Activated naive CD8-positive, alpha-beta T cell treated with anti-CD3 and anti-CD28 coated beads, Interleukin-2, amount 10 ng/mL, durations not matched to agents 7 days and 5 days (primary cell): ENCODE measurements around the gene GNG12. TPM values are rescaled to one million over a fixed set of nuclear protein-coding genes. Genes with fewer than 3 reads are reported as not detected.

Source experiments
- ATAC-seq: fragments of 150-1000 bp; cut with Tn5 transposase; one replicate; pipeline ENCODE4 v1.10.0; 2021; ENCODE audit warnings: low read depth, moderate library complexity
- POLR2A ChIA-PET: fragments of 350-600 bp; sonication (Branson Sonifier 250); formaldehyde crosslinking; loops from one replicate; lab custom pipeline; 2021; ENCODE audit warnings: antibody characterized with exemption; lab: Charles Lee
- DNase-seq: peaks from one replicate; pipeline ENCODE4 v3.0.0; 2021
- H3K27ac Mint-ChIP-seq: one replicate; pipeline ENCODE4 v1.8.0; 2022; ENCODE audit warnings: mild to moderate bottlenecking, mixed read lengths
- H3K27me3 Mint-ChIP-seq: one replicate; pipeline ENCODE4 v1.8.0; 2022; ENCODE audit warnings: mild to moderate bottlenecking, moderate library complexity, mixed read lengths
- H3K36me3 Mint-ChIP-seq: one replicate; pipeline ENCODE4 v1.8.0; 2021; ENCODE audit warnings: mild to moderate bottlenecking, mixed read lengths
- H3K4me1 Mint-ChIP-seq: one replicate; pipeline ENCODE4 v1.8.0; 2021; ENCODE audit warnings: mixed read lengths
- H3K4me3 Mint-ChIP-seq: one replicate; pipeline ENCODE4 v1.8.0; 2022; ENCODE audit warnings: mild to moderate bottlenecking, moderate library complexity, mixed read lengths
- H3K9me3 Mint-ChIP-seq: one replicate; pipeline ENCODE4 v1.8.0; 2021; ENCODE audit warnings: mixed read lengths
- total RNA-seq, 2 experiments: library from RNA; stranded (reverse); gene quantifications; one replicate each; pipeline ENCODE4 v1.2.3, GENCODE V29; 2021

GNG12 gene
- total RNA-seq, 2 experiments from 2014 or later, result not detected

GRCh38 chr1:67716800-67717199 is 116.5 kb downstream of the GNG12 start:
- POLR2A ChIA-PET, result no interaction called here
- no peak overlapping the region for H3K27ac Mint-ChIP-seq
- ATAC-seq, result no peak
- H3K36me3 Mint-ChIP-seq, result no peaks in the 10 kb centered on the region
- no peaks in the 10 kb centered on the region for H3K9me3 Mint-ChIP-seq
- DNase-seq, result no peak
- H3K4me1 Mint-ChIP-seq, result peaks cover under 1% of the 10 kb centered on the region
- H3K27me3 Mint-ChIP-seq, result peaks cover 5% of the 10 kb centered on the region
- no peak overlapping the region for H3K4me3 Mint-ChIP-seq

- no peak for DNase-seq
- Mint-ChIP-seq H3K27me3 (peaks cover 9% of the 10 kb centered on the region), H3K4me3 (no peak overlapping the region), H3K9me3 (no peaks in the 10 kb centered on the region), H3K27ac (no peak overlapping the region), H3K36me3 (no peaks in the 10 kb centered on the region), H3K4me1 (peaks cover 5% of the 10 kb centered on the region)
- POLR2A ChIA-PET, result no interaction called here
- no peak for ATAC-seq
Observed at GRCh38 chr1:67715819-67716218, 117.4 kb downstream of the GNG12 start.

GRCh38 chr1:67713057-67713846 is 120.0 kb downstream of the GNG12 start:
- no peak overlapping the region for H3K27ac Mint-ChIP-seq
- DNase-seq (no peak), ATAC-seq (no peak)
- H3K27me3 Mint-ChIP-seq, result peaks cover 7% of the 10 kb centered on the region
- peaks cover 5% of the 10 kb centered on the region for H3K4me1 Mint-ChIP-seq
- no peaks in the 10 kb centered on the region for H3K36me3 Mint-ChIP-seq
- no peak overlapping the region for H3K4me3 Mint-ChIP-seq
- no peaks in the 10 kb centered on the region for H3K9me3 Mint-ChIP-seq
- POLR2A ChIA-PET, result no interaction called here

- Mint-ChIP-seq H3K4me3 (no peak overlapping the region), H3K36me3 (no peaks in the 10 kb centered on the region), H3K4me1 (peaks cover 5% of the 10 kb centered on the region), H3K27me3 (peaks cover 8% of the 10 kb centered on the region), H3K27ac (no peak overlapping the region), H3K9me3 (no peaks in the 10 kb centered on the region)
- ATAC-seq (no peak), DNase-seq (no peak)
- POLR2A ChIA-PET, result interaction anchor here (1.0 kb wide), 1 partner anchor 26 kb away, joined by 3 read pairs; no protein-coding TSS in a partner anchor
Observed at GRCh38 chr1:67711855-67712212, 121.4 kb downstream of the GNG12 start.

- Mint-ChIP-seq H3K4me3 (no peak overlapping the region), H3K9me3 (no peaks in the 10 kb centered on the region), H3K4me1 (peaks cover 5% of the 10 kb centered on the region), H3K27ac (no peak overlapping the region), H3K36me3 (no peaks in the 10 kb centered on the region), H3K27me3 (peaks cover 8% of the 10 kb centered on the region)
- DNase-seq, result no peak
- POLR2A ChIA-PET, result interaction anchor here (1.0 kb wide), 1 partner anchor 26 kb away, joined by 3 read pairs; no protein-coding TSS in a partner anchor
- ATAC-seq, result no peak
Observed at GRCh38 chr1:67711158-67711854, 122.0 kb downstream of the GNG12 start.

- no peak overlapping the region for H3K4me3 Mint-ChIP-seq
- no peak for ATAC-seq
- DNase-seq, result no peak
- peaks cover 12% of the 10 kb centered on the region for H3K27me3 Mint-ChIP-seq
- POLR2A ChIA-PET, result no interaction called here
- no peaks in the 10 kb centered on the region for H3K9me3 Mint-ChIP-seq
- no peak overlapping the region for H3K27ac Mint-ChIP-seq
- H3K4me1 Mint-ChIP-seq, result peaks cover 5% of the 10 kb centered on the region
- H3K36me3 Mint-ChIP-seq, result no peaks in the 10 kb centered on the region
Observed at GRCh38 chr1:67710417-67710816, 122.8 kb downstream of the GNG12 start.

GRCh38 chr1:67708606-67709005 is 124.7 kb downstream of the GNG12 start:
- POLR2A ChIA-PET, result no interaction called here
- Mint-ChIP-seq H3K9me3 (no peaks in the 10 kb centered on the region), H3K27ac (no peak overlapping the region), H3K4me1 (peaks cover 5% of the 10 kb centered on the region), H3K4me3 (no peak overlapping the region), H3K36me3 (no peaks in the 10 kb centered on the region), H3K27me3 (peaks cover 12% of the 10 kb centered on the region)
- DNase-seq, result no peak
- no peak for ATAC-seq

GRCh38 chr1:67705735-67706453 is 127.4 kb downstream of the GNG12 start:
- H3K27me3 Mint-ChIP-seq, result peaks cover 10% of the 10 kb centered on the region
- no peaks in the 10 kb centered on the region for H3K4me1 Mint-ChIP-seq
- H3K9me3 Mint-ChIP-seq, result no peaks in the 10 kb centered on the region
- ATAC-seq (no peak), DNase-seq (no peak)
- H3K27ac Mint-ChIP-seq, result no peak overlapping the region
- POLR2A ChIA-PET, result no interaction called here
- H3K36me3 Mint-ChIP-seq, result no peaks in the 10 kb centered on the region
- H3K4me3 Mint-ChIP-seq, result no peak overlapping the region

GRCh38 chr1:67704351-67704750 is 128.9 kb downstream of the GNG12 start:
- H3K4me1 Mint-ChIP-seq, result no peaks in the 10 kb centered on the region
- POLR2A ChIA-PET, result no interaction called here
- no peak for ATAC-seq
- no peaks in the 10 kb centered on the region for H3K9me3 Mint-ChIP-seq
- H3K4me3 Mint-ChIP-seq, result no peak overlapping the region
- peaks cover 7% of the 10 kb centered on the region for H3K27me3 Mint-ChIP-seq
- H3K27ac Mint-ChIP-seq, result no peak overlapping the region
- H3K36me3 Mint-ChIP-seq, result no peaks in the 10 kb centered on the region
- DNase-seq, result no peak

GRCh38 chr1:67701876-67702275 is 131.4 kb downstream of the GNG12 start:
- H3K36me3 Mint-ChIP-seq, result no peaks in the 10 kb centered on the region
- DNase-seq (no peak), ATAC-seq (no peak)
- no peak overlapping the region for H3K27ac Mint-ChIP-seq
- peaks cover 5% of the 10 kb centered on the region for H3K27me3 Mint-ChIP-seq
- H3K9me3 Mint-ChIP-seq, result no peaks in the 10 kb centered on the region
- no peaks in the 10 kb centered on the region for H3K4me1 Mint-ChIP-seq
- POLR2A ChIA-PET, result no interaction called here
- no peak overlapping the region for H3K4me3 Mint-ChIP-seq

GRCh38 chr1:67700692-67701410 is 132.4 kb downstream of the GNG12 start:
- Mint-ChIP-seq H3K9me3 (no peaks in the 10 kb centered on the region), H3K4me3 (no peak overlapping the region), H3K27ac (no peak overlapping the region), H3K36me3 (no peaks in the 10 kb centered on the region), H3K4me1 (no peaks in the 10 kb centered on the region), H3K27me3 (peaks cover 9% of the 10 kb centered on the region)
- DNase-seq, result no peak
- POLR2A ChIA-PET, result no interaction called here
- ATAC-seq, result peak; percentile 42

- no peak for DNase-seq
- Mint-ChIP-seq H3K36me3 (no peaks in the 10 kb centered on the region), H3K4me3 (no peak overlapping the region), H3K27ac (no peak overlapping the region), H3K9me3 (no peaks in the 10 kb centered on the region), H3K4me1 (no peaks in the 10 kb centered on the region), H3K27me3 (peaks cover 9% of the 10 kb centered on the region)
- ATAC-seq, result no peak
- POLR2A ChIA-PET, result no interaction called here
Observed at GRCh38 chr1:67700220-67700619, 133.0 kb downstream of the GNG12 start.

GRCh38 chr1:67696708-67697107 is 136.6 kb downstream of the GNG12 start:
- Mint-ChIP-seq H3K4me1 (no peaks in the 10 kb centered on the region), H3K36me3 (no peaks in the 10 kb centered on the region), H3K9me3 (no peaks in the 10 kb centered on the region), H3K27me3 (peaks cover 7% of the 10 kb centered on the region), H3K27ac (no peak overlapping the region), H3K4me3 (no peak overlapping the region)
- ATAC-seq, result no peak
- DNase-seq, result no peak
- POLR2A ChIA-PET, result no interaction called here
